ENCODE measurements around the gene GRIN1. TPM values are rescaled to one million over a fixed set of nuclear protein-coding genes. Genes with fewer than 3 reads are reported as not detected.

GRIN1 gene
- polyA plus RNA-seq, 2 of the 4 experiments (the other 2 are of a cell fraction): 0.13 to 0.45 TPM

DNA sequence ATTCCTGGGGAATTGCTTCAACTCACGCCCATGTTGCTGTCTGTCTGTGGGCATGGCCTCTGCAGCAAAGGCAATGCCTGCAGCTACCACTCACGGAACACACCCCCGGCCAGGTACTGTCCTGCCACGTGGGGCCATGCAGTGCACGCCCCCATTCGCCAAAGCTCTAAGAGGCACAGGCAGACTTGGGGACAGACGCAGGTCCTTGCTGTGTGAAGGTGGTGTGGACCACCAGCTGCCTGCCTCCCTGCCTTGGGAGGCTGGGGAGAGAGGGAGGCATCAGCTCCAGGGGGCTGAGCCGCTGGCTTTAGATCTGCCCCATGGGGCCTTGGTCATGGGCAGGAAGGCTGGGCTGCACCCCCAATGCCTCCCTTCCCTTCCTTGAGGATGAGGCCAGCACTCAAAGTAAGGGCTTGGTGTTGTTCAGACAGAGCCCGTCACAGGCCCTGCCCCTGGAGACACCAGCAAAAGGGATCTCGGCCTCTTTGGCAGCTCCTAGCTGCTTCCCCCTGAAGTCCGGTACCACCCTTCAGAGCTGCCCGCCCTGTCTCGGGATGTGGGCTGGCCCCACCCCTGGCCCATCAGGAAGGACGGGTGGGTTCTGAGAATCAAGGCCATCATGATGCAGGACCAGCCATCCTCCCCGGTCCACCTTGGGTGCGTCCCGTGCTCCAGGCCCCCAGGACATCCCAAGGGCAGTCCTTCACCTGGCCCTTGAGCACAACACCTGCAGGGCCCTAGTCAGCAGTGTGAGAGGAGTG, 2.3 kb downstream of the GRIN1 start:
- no peak overlapping the region for H3K27ac ChIP-seq
- H3K9me3 ChIP-seq: no peaks in the 10 kb centered on the region
- POLR2A ChIA-PET: interaction anchor here (0.8 to 1.1 kb wide), 2 partner anchors 12 to 100 kb away, joined by 3 to 5 read pairs; no protein-coding TSS in a partner anchor
- FAIRE-seq (no peak), ATAC-seq (0 out of 6 replicates have a peak, but pooled peaks of 1 of the 2 experiments have one; percentile 5), DNase-seq (ENCODE audit: low read depth in 1 of 2, low spot score in 1 of 2) (no peak)
- H3K4me1 ChIP-seq: peaks cover 11% of the 10 kb centered on the region; the same call in 1 of the 3 replicates
- H3K4me2 ChIP-seq: no peak overlapping the region
- no peak overlapping the region for H3K4me3 ChIP-seq
- CTCF ChIA-PET: interaction anchor here (0.5 to 1.7 kb wide), 3 partner anchors 8 to 66 kb away, joined by 3 to 6 read pairs (median 3); no protein-coding TSS in a partner anchor
- WGBS (ENCODE audit: missing lambda C conversion rate): 73% methylated on average over 4 of the region's 17 CpGs
- TF ChIP-seq BHLHE40 (IDR thresholded peaks at IDR 0.05; ENCODE audit: low read depth, low read length): no peak
- no peak for TF ChIP-seq PHF8 (IDR thresholded peaks at IDR 0.05; ENCODE audit: borderline replicate concordance, low read depth)
- no peak for TF ChIP-seq CHD2 (IDR thresholded peaks at IDR 0.05; ENCODE audit: low read length, partially characterized antibody)
- TF ChIP-seq ESRRA (IDR thresholded peaks at IDR 0.05; ENCODE audit: borderline replicate concordance, low read length): no peak
- no peak for TF ChIP-seq FOSB (CRISPR knock-in tag; IDR thresholded peaks at IDR 0.05)

DNA sequence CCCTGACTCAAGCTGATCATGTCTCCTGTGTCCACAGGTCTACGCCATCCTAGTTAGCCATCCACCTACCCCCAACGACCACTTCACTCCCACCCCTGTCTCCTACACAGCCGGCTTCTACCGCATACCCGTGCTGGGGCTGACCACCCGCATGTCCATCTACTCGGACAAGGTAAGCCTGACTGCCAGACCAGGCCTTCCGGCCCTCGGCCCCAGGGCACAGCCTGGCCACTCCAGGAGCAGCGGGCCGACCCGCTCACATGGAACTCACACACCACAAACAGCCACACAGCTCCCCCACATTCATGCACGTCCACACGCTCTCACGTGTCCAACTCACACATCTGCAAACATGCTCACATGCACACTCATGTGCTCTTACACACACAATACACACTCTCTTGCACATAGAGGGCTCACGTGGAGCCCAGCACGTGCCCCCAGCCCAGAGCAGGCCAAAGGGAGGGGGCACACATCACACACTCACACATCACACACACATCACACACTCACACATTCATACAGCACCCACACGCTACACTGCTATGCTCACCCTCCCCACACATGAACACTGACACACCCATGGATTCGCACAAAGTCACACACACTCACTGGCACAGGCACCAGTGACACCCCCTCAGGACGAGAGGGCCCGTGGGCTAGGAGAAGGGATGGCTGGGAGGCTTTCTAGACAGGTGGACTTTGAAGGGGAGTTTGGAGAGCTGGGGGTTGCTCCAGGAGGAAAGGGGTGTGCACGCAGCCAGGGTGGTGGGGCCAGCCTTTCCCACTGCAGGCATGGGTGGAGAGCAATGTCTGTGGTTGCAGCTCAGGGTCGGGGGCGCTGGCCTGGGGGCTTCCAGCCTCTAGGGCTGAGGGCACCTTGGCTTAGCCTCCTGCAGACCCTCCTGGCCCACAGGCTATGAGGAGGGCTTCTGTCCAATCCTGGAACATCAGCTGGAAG, 3.3 kb downstream of the GRIN1 start:
- WGBS (ENCODE audit: missing lambda C conversion rate): 53% methylated on average over 20 of the region's 24 CpGs
- Histone ChIP-seq H3K4me3 (no peak overlapping the region), H3K4me2 (no peak overlapping the region), H3K9me3 (no peaks in the 10 kb centered on the region), H3K4me1 (peaks cover 11% of the 10 kb centered on the region; the same call in 1 of the 3 replicates), H3K27ac (no peak overlapping the region)
- ChIA-PET POLR2A (interaction anchor here (1.1 kb wide), 1 partner anchor 13 kb away, joined by 5 read pairs; no protein-coding TSS in a partner anchor), CTCF (interaction anchor here (1.0 to 1.1 kb wide), 2 partner anchors 12 to 65 kb away, joined by 3 read pairs; no protein-coding TSS in a partner anchor)
- FAIRE-seq (no peak), DNase-seq (ENCODE audit: low read depth in 1 of 2, low spot score in 1 of 2) (no peak), ATAC-seq (no peak)
- TF ChIP-seq NFE2L2 (conservative IDR thresholded peaks at IDR 0.05; ENCODE audit: low read length) (no peak), HMGXB4 (CRISPR knock-in tag; IDR thresholded peaks at IDR 0.05; ENCODE audit: borderline replicate concordance) (no peak), SMC3 (IDR thresholded peaks at IDR 0.05) (no peak), NR3C1 (IDR thresholded peaks at IDR 0.05) (no peak), POLR2A (IDR thresholded peaks at IDR 0.05; ENCODE audit: low read length) (no peak), FOSL2 (IDR thresholded peaks at IDR 0.05) (no peak), FOSL2 (CRISPR knock-in tag; IDR thresholded peaks at IDR 0.05) (no peak), KDM5A (IDR thresholded peaks at IDR 0.05) (no peak), CTCF (IDR thresholded peaks at IDR 0.05) (no peak), MYC (IDR thresholded peaks at IDR 0.05; ENCODE audit: borderline replicate concordance, low read length) (no peak), ZSCAN20 (CRISPR knock-in tag; IDR thresholded peaks at IDR 0.05) (no peak), CBX8 (IDR thresholded peaks at IDR 0.05) (no peak), PHF8 (IDR thresholded peaks at IDR 0.05; ENCODE audit: borderline replicate concordance, low read depth) (no peak), EP300 (IDR thresholded peaks at IDR 0.05) (no peak), MAX (IDR thresholded peaks at IDR 0.05) (no peak), REST (IDR thresholded peaks at IDR 0.05) (no peak)
